ENCODE data around the gene NELFB. TPM values are rescaled to one million over a fixed set of nuclear protein-coding genes. Genes with fewer than 3 reads are reported as not detected.

Gene NELFB
- total RNA-seq, 4 donors from 2014 or later: 26.1 to 41.4 (median 35.2) TPM

GRCh38 chr9:137272241-137273094, 17.3 kb downstream of the NELFB start:
- TF ChIP-seq, protein P1, sequence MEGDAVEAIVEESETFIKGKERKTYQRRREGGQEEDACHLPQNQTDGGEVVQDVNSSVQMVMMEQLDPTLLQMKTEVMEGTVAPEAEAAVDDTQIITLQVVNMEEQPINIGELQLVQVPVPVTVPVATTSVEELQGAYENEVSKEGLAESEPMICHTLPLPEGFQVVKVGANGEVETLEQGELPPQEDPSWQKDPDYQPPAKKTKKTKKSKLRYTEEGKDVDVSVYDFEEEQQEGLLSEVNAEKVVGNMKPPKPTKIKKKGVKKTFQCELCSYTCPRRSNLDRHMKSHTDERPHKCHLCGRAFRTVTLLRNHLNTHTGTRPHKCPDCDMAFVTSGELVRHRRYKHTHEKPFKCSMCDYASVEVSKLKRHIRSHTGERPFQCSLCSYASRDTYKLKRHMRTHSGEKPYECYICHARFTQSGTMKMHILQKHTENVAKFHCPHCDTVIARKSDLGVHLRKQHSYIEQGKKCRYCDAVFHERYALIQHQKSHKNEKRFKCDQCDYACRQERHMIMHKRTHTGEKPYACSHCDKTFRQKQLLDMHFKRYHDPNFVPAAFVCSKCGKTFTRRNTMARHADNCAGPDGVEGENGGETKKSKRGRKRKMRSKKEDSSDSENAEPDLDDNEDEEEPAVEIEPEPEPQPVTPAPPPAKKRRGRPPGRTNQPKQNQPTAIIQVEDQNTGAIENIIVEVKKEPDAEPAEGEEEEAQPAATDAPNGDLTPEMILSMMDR (IDR thresholded peaks at IDR 0.05): no peak
- TF ChIP-seq POLR2A (IDR thresholded peaks at IDR 0.05): no peak
- WGBS, 2 donors: 90% methylated on average over 10 of the region's 39 CpGs; no CpG with 5 or more reads in 1 of the 2 donors
- Histone ChIP-seq H3K4me1 (peaks cover 28 to 98% (median 43%) of the 10 kb centered on the region in 3 donors), H3K27ac (no peak overlapping the region), H3K4me3 (no peak overlapping the region), H3K36me3 (peaks cover 10 to 60% (median 12%) of the 10 kb centered on the region in 3 donors), H3K9me3 (no peaks in the 10 kb centered on the region), H3K27me3 (peaks cover 0 to 4% (median 0%) of the 10 kb centered on the region in 4 donors)
- no peak for DNase-seq
- intact Hi-C loops (cut with DNase I): no loop called here

- Histone ChIP-seq H3K27me3 (peaks cover 0 to 11% (median 0%) of the 10 kb centered on the region in 4 donors), H3K9me3 (no peaks in the 10 kb centered on the region), H3K4me3 (no peak overlapping the region), H3K4me1 (peaks cover 33 to 100% (median 46%) of the 10 kb centered on the region in 3 donors), H3K36me3 (peaks cover 10 to 54% (median 12%) of the 10 kb centered on the region in 3 donors), H3K27ac (no peak overlapping the region)
- 71% methylated on average over 7 of the region's 13 CpGs; no CpG with 5 or more reads in 1 of the 2 donors for WGBS, 2 donors
- no peak for DNase-seq
- TF ChIP-seq POLR2A (IDR thresholded peaks at IDR 0.05): no peak
- TF ChIP-seq, protein P1 (IDR thresholded peaks at IDR 0.05): no peak
- intact Hi-C loops (cut with DNase I): no loop called here
Measured at GRCh38 chr9:137273095-137273490, 18.0 kb downstream of the NELFB start.

DNA sequence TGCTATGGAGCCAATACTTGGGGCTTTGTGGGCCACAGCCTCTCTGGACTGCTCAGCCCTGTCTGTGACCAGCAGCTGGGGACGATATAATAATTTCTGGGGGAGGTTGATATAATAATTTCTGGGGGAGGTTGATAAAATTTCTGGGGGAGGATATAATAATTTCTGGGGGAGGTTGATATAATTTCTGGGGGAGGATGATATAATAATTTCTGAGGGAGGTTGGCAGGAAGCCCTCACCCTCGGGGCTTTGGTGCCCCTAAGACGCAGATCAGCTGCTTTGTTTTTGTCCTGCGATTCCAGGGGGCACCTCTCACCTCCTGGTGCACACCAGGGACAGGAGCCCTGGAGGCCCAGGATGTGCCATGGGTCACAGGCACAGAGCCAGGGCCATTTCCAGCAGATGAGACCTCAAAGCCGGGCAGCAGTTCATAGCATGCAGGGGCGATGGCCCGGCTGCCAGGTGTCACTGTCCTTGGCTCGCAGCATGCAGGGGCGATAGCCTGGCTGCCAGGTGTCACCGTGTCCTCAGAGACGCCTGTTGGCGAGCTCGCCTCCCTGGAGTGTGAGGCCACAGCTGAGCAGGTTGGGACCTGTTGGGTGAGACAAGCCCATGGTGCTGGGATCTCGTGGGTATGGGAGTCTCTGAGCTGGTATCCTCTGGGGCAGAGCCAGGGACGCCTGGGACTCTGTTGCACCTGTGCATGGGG, 18.6 kb downstream of the NELFB start:
- no peak for DNase-seq
- Histone ChIP-seq H3K9me3 (no peaks in the 10 kb centered on the region), H3K27me3 (peaks cover 0 to 17% (median 0%) of the 10 kb centered on the region in 4 donors), H3K27ac (peak overlapping the region; percentile 47 to 92 (median 73)), H3K36me3 (peaks cover 10 to 47% (median 12%) of the 10 kb centered on the region in 3 donors), H3K4me1 (peaks cover 40 to 100% (median 48%) of the 10 kb centered on the region in 3 donors), H3K4me3 (no peak overlapping the region)
- intact Hi-C loops (cut with DNase I): no loop called here
- TF ChIP-seq, protein P1 (IDR thresholded peaks at IDR 0.05): no peak
- no peak for TF ChIP-seq POLR2A (IDR thresholded peaks at IDR 0.05)
- WGBS, 2 donors: 28 to 45% methylated on average over 4 to 5 of the region's 15 CpGs

GRCh38 chr9:137275203-137275587, 20.1 kb downstream of the NELFB start:
- no peak overlapping the region for H3K4me3 ChIP-seq
- peaks cover 0 to 32% (median 0%) of the 10 kb centered on the region in 4 donors for H3K27me3 ChIP-seq
- intact Hi-C loops (cut with DNase I): no loop called here
- H3K27ac ChIP-seq: peak overlapping the region in 1 of 4 donors; percentile 92
- peaks cover 39 to 89% (median 40%) of the 10 kb centered on the region in 3 donors for H3K4me1 ChIP-seq
- H3K9me3 ChIP-seq: no peaks in the 10 kb centered on the region
- no peak for DNase-seq
- WGBS, 2 donors: 79 to 92% methylated on average over 6 to 8 of the region's 10 CpGs
- no peak for TF ChIP-seq POLR2A (IDR thresholded peaks at IDR 0.05)
- TF ChIP-seq, protein P1 (IDR thresholded peaks at IDR 0.05): no peak
- peaks cover 10 to 47% (median 12%) of the 10 kb centered on the region in 3 donors for H3K36me3 ChIP-seq
